OCI-LY1 (cell line): ENCODE results near the gene SLC35F3.

Source experiments
- EZH2 ChIP-seq: fragments of 200-600 bp; sonication (generic), shearing (Covaris generic); IDR thresholded peaks from 2 replicates; pipeline ENCODE4 v1.8.0; 2017; ENCODE audit warnings: borderline replicate concordance, mixed run types, mild to moderate bottlenecking, antibody characterized with exemption, low read length, moderate library complexity, mixed read lengths
- TF ChIP-seq, protein P1 (sequence below): fragments of 200-600 bp; sonication (generic), shearing (Covaris generic); IDR thresholded peaks from 2 replicates; pipeline ENCODE4 v1.5.1; 2017; ENCODE audit warnings: mild to moderate bottlenecking, antibody characterized with exemption, low read length, moderate library complexity, mixed read lengths

DNA sequence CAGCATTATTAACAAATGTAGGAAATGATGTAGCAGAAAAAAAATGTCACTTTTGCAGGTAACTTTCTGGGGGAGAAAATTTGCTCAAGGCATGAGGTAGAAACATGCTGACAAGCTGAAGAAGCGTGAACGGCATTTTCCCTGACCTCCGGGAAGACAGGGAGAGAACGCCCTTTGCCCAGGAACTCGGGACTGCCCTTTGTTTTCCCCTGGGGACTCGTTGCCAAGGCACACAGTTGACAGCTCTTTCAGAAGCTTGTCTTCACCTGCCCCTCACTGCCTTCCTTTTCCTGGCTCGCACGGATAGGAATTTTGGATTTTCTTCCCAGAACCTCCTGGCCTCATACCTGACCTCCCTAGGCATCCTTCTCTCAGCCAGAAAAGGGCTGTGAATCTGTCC, 416.1 kb downstream of the SLC35F3 start:
- TF ChIP-seq, protein P1, sequence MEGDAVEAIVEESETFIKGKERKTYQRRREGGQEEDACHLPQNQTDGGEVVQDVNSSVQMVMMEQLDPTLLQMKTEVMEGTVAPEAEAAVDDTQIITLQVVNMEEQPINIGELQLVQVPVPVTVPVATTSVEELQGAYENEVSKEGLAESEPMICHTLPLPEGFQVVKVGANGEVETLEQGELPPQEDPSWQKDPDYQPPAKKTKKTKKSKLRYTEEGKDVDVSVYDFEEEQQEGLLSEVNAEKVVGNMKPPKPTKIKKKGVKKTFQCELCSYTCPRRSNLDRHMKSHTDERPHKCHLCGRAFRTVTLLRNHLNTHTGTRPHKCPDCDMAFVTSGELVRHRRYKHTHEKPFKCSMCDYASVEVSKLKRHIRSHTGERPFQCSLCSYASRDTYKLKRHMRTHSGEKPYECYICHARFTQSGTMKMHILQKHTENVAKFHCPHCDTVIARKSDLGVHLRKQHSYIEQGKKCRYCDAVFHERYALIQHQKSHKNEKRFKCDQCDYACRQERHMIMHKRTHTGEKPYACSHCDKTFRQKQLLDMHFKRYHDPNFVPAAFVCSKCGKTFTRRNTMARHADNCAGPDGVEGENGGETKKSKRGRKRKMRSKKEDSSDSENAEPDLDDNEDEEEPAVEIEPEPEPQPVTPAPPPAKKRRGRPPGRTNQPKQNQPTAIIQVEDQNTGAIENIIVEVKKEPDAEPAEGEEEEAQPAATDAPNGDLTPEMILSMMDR: no peak
- no peak for TF ChIP-seq EZH2
